ENCODE data around the gene MPPE1. TPM values are rescaled to one million over a fixed set of nuclear protein-coding genes. Genes with fewer than 3 reads are reported as not detected.

MPPE1 gene
- total and polyA plus RNA-seq, 9 donors: 19.9 to 38.0 (median 25.5) TPM

DNA sequence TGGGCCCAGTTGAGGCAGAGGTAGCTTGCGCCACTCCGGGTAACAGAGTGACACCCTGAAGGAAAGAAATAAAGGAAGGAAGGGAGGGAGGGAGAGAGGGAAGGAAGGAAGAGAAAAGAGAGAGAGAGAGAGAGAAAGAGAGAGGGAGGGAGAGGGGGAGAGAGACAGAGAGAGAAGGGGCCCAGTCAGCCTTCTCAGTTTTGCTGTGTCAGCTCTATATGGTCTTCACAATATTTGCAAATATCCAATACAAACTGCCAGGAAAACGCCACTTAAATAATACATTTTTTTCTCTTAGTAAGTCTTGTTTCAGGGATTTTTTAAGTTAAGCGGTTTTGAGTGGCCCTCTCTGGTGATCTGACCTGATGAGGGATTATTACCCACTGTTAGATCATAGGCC lies 62.5 kb downstream of the MPPE1 start:
- TF ChIP-seq EP300 (IDR thresholded peaks at IDR 0.05): no peak
- TF ChIP-seq, protein P1, sequence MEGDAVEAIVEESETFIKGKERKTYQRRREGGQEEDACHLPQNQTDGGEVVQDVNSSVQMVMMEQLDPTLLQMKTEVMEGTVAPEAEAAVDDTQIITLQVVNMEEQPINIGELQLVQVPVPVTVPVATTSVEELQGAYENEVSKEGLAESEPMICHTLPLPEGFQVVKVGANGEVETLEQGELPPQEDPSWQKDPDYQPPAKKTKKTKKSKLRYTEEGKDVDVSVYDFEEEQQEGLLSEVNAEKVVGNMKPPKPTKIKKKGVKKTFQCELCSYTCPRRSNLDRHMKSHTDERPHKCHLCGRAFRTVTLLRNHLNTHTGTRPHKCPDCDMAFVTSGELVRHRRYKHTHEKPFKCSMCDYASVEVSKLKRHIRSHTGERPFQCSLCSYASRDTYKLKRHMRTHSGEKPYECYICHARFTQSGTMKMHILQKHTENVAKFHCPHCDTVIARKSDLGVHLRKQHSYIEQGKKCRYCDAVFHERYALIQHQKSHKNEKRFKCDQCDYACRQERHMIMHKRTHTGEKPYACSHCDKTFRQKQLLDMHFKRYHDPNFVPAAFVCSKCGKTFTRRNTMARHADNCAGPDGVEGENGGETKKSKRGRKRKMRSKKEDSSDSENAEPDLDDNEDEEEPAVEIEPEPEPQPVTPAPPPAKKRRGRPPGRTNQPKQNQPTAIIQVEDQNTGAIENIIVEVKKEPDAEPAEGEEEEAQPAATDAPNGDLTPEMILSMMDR (IDR thresholded peaks at IDR 0.05): no peak
- no peak for TF ChIP-seq POLR2A (IDR thresholded peaks at IDR 0.05)
- 85 to 89% (median 89%) methylated on average over 4 of the region's 4 CpGs for WGBS, 3 donors
- no peak overlapping the region for H3K4me3 ChIP-seq
- no peaks in the 10 kb centered on the region for H3K9me3 ChIP-seq
- H3K27me3 ChIP-seq: no peaks in the 10 kb centered on the region
- H3K36me3 ChIP-seq: no peaks in the 10 kb centered on the region
- no peak for DNase-seq
- H3K27ac ChIP-seq: no peak overlapping the region
- H3K4me1 ChIP-seq (ENCODE audit: insufficient read depth): no peaks in the 10 kb centered on the region
- intact Hi-C loops (cut with DNase I): no loop called here

DNA sequence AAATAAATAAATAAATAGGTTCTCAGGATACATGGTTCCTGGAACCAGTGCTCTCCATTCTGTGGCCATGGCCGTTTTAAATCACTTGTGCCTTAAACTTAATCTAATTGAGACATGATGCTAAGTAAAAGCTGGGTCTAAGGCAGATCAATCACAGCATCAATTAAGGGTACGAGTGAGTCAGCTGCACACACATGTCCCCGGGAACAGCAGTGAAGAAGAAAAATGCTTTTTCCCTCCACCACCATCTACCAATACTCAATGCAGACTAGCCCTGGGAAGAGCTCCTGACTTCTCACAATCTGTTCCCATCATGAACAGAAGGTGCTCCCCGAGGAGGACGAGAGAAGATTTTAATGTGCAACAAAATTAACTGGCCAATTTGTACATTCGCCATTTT lies 63.7 kb downstream of the MPPE1 start:
- no peak overlapping the region for H3K4me3 ChIP-seq
- intact Hi-C loops (cut with DNase I): no loop called here
- no peaks in the 10 kb centered on the region for H3K4me1 ChIP-seq (ENCODE audit: insufficient read depth)
- no peak for DNase-seq
- WGBS, 3 donors: 85 to 88% (median 87%) methylated on average over 6 of the region's 6 CpGs
- H3K27me3 ChIP-seq: no peaks in the 10 kb centered on the region
- H3K27ac ChIP-seq: no peak overlapping the region
- no peaks in the 10 kb centered on the region for H3K36me3 ChIP-seq
- no peaks in the 10 kb centered on the region for H3K9me3 ChIP-seq
- TF ChIP-seq POLR2A (IDR thresholded peaks at IDR 0.05): no peak
- TF ChIP-seq, protein P1 (IDR thresholded peaks at IDR 0.05): no peak

DNA sequence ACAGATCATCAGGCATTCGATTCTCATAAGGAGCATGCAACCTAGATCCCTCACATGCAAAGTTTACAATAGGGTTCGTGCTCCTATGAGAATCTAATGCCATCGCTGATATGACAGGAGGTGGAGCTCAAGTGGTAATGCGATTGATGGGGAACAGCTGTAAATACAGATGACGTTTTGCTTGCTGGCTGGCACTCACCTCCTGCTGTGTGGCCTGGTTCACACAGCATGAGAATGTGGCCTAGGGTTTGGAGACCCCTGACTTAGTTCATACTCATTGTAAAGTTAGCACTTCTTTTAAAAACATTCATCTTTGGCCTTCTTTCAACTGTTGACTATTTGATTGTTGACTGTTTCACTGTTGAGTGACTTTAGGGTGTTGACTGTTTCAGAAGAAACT lies 65.6 kb downstream of the MPPE1 start:
- Histone ChIP-seq H3K4me3 (no peak overlapping the region), H3K27ac (no peak overlapping the region), H3K9me3 (no peaks in the 10 kb centered on the region), H3K36me3 (no peaks in the 10 kb centered on the region), H3K27me3 (no peaks in the 10 kb centered on the region), H3K4me1 (ENCODE audit: insufficient read depth) (no peaks in the 10 kb centered on the region)
- 83 to 86% (median 86%) methylated on average over 5 of the region's 5 CpGs for WGBS, 3 donors
- intact Hi-C loops (cut with DNase I): no loop called here
- TF ChIP-seq, protein P1 (IDR thresholded peaks at IDR 0.05): no peak
- no peak for TF ChIP-seq POLR2A (IDR thresholded peaks at IDR 0.05)
- TF ChIP-seq EP300 (IDR thresholded peaks at IDR 0.05): no peak
- DNase-seq: no peak

DNA sequence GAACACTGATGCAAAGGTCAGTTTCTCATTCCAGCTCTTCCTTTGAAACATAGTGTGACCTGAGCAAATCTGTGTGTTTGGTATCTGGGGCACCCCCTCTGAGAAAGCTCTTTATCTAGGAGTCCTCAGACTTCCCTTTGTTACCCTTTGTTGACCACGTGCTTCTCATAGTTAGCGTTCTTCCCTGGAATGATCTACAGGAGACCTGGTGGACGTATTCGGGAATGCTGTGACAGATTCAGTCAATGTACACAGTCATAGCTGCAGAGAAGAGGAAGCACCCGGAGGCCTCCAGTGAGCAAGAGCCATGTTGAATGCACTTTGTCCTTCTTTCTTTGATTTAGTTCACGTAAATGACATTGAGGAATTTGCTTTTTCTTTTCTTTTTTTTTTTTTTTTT lies 67.6 kb downstream of the MPPE1 start:
- H3K9me3 ChIP-seq: no peaks in the 10 kb centered on the region
- intact Hi-C loops (cut with DNase I): no loop called here
- no peaks in the 10 kb centered on the region for H3K4me1 ChIP-seq (ENCODE audit: insufficient read depth)
- no peak overlapping the region for H3K4me3 ChIP-seq
- H3K36me3 ChIP-seq: no peaks in the 10 kb centered on the region
- DNase-seq: no peak
- no peak overlapping the region for H3K27ac ChIP-seq
- H3K27me3 ChIP-seq: no peaks in the 10 kb centered on the region
- no peak for TF ChIP-seq POLR2A (IDR thresholded peaks at IDR 0.05)
- TF ChIP-seq EP300 (IDR thresholded peaks at IDR 0.05): no peak
- TF ChIP-seq, protein P1 (IDR thresholded peaks at IDR 0.05): no peak
- WGBS, 3 donors: 70 to 73% (median 72%) methylated on average over 6 of the region's 6 CpGs

DNA sequence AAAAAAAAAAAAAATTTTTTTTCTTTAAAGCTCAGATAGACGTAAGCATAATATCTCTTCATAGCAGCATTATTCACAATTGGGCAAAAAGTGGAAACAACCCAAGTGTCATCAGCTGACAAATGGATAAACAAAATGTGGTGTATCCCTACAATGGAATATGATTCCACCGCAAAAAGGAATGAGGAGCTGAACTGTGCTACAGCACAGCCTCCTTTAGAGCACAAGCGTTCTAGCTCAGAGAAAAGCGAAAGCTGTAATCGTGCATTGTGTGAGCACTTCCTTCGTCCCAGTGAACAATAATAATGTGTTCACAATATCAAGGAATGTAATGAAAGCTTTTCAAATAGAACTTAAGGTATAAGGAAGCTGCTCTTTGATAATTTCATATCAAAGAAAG lies 68.6 kb downstream of the MPPE1 start:
- H3K27ac ChIP-seq: no peak overlapping the region
- 72 to 85% (median 79%) methylated on average over 6 of the region's 6 CpGs for WGBS, 3 donors
- TF ChIP-seq POLR2A (IDR thresholded peaks at IDR 0.05) (no peak), EP300 (IDR thresholded peaks at IDR 0.05) (no peak)
- TF ChIP-seq, protein P1 (IDR thresholded peaks at IDR 0.05): no peak
- H3K4me1 ChIP-seq (ENCODE audit: insufficient read depth): no peaks in the 10 kb centered on the region
- no peak for DNase-seq
- intact Hi-C loops (cut with DNase I): no loop called here
- H3K4me3 ChIP-seq: no peak overlapping the region
- H3K27me3 ChIP-seq: no peaks in the 10 kb centered on the region
- no peaks in the 10 kb centered on the region for H3K36me3 ChIP-seq
- H3K9me3 ChIP-seq: no peaks in the 10 kb centered on the region
